Fibroblast of mammary gland (primary cell): ENCODE data around the gene MOGAT1.

Experiments used
- DNase-seq: peaks from one replicate; pipeline ENCODE4 v3.0.0-alpha.2; 2010; ENCODE audit warnings: low read depth
- H3K4me3 ChIP-seq: 2 replicates; pipeline ENCODE4 v1.5.1; 2011; ENCODE audit warnings: low read depth, mild to moderate bottlenecking, low read length, moderate library complexity; ENCODE audit not compliant: control insufficient read depth
- TF ChIP-seq, protein P1 (sequence below): conservative IDR thresholded peaks from 2 replicates; pipeline ENCODE4 v1.5.1; 2011; ENCODE audit warnings: low read depth, low read length, inconsistent platforms; ENCODE audit not compliant: control insufficient read depth, insufficient read depth

Gene MOGAT1

DNA sequence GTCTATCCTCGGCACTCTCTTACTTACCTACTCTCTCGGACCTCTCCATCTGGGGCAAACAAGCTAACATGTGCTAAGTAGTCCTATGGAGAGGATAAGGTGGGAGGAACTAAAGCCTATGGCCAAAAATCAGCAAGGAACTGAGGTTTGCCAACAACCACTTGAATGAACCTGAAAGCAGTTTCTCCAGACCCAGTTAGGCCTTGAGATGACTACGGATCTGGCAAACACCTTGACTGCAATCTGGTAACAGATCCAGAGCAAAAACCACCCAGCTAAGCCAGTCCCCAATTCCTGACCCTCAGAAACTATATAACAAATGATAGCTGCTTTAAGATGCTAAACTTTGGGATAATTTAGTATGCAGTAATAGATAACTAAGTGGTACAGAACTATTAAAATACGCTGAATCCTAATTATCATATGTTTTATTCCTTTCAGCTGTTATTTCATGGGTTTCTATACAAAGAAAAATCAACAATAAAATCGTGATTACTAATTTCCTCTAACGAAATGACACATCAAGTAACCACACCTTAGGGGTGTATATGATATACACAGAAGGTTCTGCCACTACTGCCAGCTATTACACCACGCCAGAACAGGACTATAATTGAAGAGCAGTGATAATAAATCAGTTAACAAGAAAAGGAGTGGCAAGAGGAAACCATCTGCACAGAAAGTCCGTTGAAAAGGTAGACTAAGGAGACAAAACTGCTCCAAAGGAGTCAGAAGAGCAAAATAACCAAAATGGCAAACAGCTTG, 18.8 kb upstream of the MOGAT1 start:
- H3K4me3 ChIP-seq: no peak overlapping the region
- peak; percentile 24 for DNase-seq
- TF ChIP-seq, protein P1, sequence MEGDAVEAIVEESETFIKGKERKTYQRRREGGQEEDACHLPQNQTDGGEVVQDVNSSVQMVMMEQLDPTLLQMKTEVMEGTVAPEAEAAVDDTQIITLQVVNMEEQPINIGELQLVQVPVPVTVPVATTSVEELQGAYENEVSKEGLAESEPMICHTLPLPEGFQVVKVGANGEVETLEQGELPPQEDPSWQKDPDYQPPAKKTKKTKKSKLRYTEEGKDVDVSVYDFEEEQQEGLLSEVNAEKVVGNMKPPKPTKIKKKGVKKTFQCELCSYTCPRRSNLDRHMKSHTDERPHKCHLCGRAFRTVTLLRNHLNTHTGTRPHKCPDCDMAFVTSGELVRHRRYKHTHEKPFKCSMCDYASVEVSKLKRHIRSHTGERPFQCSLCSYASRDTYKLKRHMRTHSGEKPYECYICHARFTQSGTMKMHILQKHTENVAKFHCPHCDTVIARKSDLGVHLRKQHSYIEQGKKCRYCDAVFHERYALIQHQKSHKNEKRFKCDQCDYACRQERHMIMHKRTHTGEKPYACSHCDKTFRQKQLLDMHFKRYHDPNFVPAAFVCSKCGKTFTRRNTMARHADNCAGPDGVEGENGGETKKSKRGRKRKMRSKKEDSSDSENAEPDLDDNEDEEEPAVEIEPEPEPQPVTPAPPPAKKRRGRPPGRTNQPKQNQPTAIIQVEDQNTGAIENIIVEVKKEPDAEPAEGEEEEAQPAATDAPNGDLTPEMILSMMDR: no peak

DNA sequence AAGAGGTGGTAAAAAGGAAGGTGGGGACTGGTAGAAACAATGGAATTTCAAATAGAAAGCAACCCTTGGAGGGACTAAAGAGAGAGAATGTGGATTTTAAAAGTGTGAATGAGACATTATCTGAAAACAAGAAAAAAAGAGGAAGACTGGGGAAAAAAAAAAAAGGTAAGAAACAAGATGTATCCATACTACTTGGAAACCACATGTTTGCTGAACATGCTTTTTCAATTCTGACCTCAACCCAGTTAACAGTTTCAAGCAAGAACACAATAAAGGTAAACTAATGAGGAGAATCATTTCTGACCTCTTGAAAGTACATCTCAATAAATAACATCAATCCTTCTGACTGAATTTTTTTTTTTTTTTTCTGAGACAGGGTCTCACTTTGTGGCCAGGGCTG, 18.2 kb upstream of the MOGAT1 start:
- no peak overlapping the region for H3K4me3 ChIP-seq
- DNase-seq: no peak
- TF ChIP-seq, protein P1: no peak

DNA sequence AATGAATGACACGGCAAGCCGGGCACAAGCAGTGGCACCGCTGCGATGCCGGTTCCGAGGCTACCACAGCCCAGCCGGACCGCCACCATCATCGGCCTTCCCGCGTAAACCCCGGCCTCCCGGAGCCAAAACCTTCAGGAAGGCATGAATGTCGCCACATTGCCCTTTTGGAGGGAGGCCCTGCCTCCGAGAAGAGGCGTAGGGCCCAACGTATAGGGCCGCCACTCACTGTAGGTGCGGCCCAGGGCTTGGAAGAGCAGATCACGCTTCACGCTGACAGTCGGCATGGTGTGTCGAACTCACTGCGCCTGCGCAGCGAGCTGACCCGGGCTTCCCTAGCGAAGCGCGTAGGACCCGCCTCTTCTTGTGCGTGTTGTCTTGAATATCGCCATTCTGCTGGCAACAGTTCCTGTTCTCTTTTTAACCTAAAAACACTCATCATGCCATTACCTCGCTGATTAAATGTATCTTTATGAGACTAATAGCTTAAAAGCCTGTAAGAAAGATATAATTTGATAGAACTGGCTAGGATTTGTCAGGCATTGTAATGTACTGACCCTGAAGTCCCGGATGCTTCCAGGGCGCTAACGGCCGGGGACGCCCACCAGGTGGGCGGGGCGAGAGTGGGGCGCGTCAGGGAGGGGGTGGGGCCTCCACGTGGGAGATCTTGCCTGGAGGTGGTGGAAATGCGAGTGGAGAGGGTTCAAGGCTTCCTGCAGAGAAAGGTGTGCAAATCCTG, 15.5 kb upstream of the MOGAT1 start, which contains the start of gene FARSB:
TSS of gene FARSB (minus strand) at position 306 of the 739 bp plus-strand sequence. CDS start at position 287, 19 bp downstream.
- TF ChIP-seq, protein P1: no peak
- peak; percentile 95 for DNase-seq
- H3K4me3 ChIP-seq: peak within 1 kb of the TSS; percentile 99

DNA sequence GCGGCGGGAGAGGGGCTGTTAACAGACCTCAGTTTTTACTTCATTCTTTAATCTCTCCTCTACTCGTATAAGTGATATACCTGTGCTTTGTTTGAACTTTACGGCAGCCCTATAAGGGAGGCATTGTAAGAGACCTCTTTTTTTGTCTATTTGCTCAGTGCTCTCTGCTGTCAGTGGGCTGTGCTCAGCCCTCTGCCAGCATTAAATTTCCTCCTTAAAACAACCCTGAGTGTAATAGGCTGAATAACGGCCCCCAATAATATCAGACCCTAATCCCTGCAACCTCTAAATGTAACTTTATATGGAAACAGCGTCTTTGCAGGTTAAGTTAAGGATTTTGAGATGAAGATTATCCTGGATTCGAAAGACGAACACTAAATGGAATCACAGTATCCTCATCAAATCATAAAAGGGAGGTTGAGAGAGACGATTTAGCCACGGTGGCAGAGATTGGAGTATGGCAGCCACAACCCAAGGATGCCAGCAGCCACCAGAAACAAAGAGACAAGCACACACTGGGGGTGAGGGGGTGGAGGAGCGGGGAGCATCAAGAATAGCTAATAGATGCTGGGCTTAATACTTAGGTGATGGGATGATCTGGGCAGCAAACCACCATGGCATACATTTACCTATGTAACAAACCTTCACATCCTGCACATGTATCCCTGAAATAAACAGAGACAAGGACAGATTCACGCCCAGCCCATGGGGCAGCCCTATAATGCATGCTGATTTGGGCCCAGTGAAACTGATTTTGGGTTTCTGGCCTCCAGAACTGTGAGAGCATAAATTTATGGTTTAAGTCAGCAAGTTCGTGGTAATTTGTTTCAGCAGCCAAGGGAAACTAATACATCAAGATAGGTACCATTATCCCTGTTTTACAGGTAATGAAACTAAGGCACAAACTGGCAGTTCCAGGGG, 14.7 kb upstream of the MOGAT1 start:
- DNase-seq: no peak
- TF ChIP-seq, protein P1: no peak

DNA sequence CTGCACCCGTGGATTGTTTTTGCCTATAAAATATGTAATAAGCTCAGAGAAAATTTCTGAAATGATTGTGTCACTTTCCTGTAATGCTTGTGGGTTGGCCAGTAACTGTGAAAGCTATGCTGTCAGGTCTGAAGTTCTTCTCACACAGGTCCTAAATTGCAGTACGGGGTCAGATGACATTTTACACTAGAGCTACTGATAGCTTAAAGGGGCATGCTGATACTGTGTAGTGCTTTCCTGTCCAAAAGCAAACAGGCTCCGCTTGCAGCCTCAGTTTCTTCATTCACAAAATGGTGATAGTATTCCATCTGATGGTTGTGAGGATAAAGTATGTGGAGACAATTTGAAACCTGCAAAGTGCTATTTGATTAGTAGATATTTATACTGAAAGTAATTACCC, 8.0 kb upstream of the MOGAT1 start:
- no peak for DNase-seq
- TF ChIP-seq, protein P1: no peak

More for the DNA sequence above, 14.7 kb upstream of the MOGAT1 start:
- H3K4me3 ChIP-seq: peak overlapping the region; percentile 99

DNA sequence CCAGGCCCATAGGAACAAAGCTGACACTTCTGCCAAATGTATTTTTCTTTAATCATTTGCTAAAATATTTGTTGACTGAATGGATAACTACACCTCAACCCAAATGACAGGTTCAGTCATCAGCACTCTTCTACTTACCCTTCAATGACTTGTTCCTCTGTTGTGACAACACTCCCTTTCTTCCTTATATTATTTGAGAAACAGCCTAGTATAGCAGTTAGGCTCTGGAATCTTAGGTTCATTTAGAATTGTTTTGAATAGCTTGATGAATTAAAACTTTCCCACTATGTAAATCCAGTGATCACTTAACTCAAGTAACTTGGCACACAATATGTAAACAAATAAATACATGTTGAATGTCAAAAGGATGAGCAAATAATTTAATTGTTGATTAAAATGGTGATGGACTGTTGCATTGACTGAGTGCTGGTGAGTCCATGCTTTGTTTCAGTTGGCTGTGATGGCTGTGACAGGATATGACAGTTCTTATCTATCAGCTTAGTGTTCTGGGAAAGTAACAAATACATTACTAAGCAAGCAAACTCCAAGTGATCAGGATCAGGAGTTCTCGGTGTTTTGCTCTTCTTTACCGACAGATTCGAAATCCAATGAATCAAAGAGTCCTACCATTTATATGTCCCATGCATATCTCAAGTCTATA, 2.8 kb upstream of the MOGAT1 start:
- no peak overlapping the region for H3K4me3 ChIP-seq
- no peak for DNase-seq
- TF ChIP-seq, protein P1: no peak

More for the DNA sequence above, 8.0 kb upstream of the MOGAT1 start:
- H3K4me3 ChIP-seq: no peak overlapping the region
